Osteocyte (in vitro differentiated cells): ENCODE measurements around the gene NLRP5. TPM values are rescaled to one million over a fixed set of nuclear protein-coding genes. Genes with fewer than 3 reads are reported as not detected.
"Not testable (repeated sequence)": the region's sequence is repeated elsewhere in the genome, so short reads cannot be mapped to it uniquely, and the experiment has no call there.

Experiments used
- DNase-seq: peaks from one replicate; pipeline ENCODE4 v3.0.0; 2021; ENCODE audit warnings: mixed read lengths; ENCODE audit not compliant: unreplicated experiment; ENCODE audit errors: extremely low spot score
- H3K27ac Mint-ChIP-seq: one replicate; pipeline ENCODE4 v1.8.0; 2021; ENCODE audit warnings: mild to moderate bottlenecking, mixed read lengths; ENCODE audit not compliant: unreplicated experiment
- H3K27me3 Mint-ChIP-seq: one replicate; pipeline ENCODE4 v1.8.0; 2021; ENCODE audit warnings: mixed read lengths; ENCODE audit not compliant: unreplicated experiment
- H3K36me3 Mint-ChIP-seq: one replicate; pipeline ENCODE4 v1.8.0; 2021; ENCODE audit warnings: mixed read lengths; ENCODE audit not compliant: unreplicated experiment
- H3K4me1 Mint-ChIP-seq: one replicate; pipeline ENCODE4 v1.8.0; 2021; ENCODE audit warnings: mixed read lengths; ENCODE audit not compliant: unreplicated experiment
- H3K4me3 Mint-ChIP-seq: one replicate; pipeline ENCODE4 v1.8.0; 2021; ENCODE audit warnings: mild to moderate bottlenecking, moderate library complexity, mixed read lengths; ENCODE audit not compliant: unreplicated experiment
- H3K9me3 Mint-ChIP-seq: one replicate; pipeline ENCODE4 v1.8.0; 2021; ENCODE audit warnings: mixed read lengths; ENCODE audit not compliant: unreplicated experiment
- total RNA-seq: library from RNA; stranded (reverse); gene quantifications from 2 replicates; pipeline ENCODE4 v1.2.1, GENCODE V29; 2021
- TF ChIP-seq, protein P1 (sequence below): fragments of 200-600 bp; sonication (generic); IDR thresholded peaks from 2 replicates; pipeline ENCODE4 v1.5.0; 2021; ENCODE audit warnings: antibody characterized with exemption, mild to moderate bottlenecking, moderate library complexity

NLRP5 gene
- total RNA-seq, 1 donor from 2014 or later = not detected

DNA sequence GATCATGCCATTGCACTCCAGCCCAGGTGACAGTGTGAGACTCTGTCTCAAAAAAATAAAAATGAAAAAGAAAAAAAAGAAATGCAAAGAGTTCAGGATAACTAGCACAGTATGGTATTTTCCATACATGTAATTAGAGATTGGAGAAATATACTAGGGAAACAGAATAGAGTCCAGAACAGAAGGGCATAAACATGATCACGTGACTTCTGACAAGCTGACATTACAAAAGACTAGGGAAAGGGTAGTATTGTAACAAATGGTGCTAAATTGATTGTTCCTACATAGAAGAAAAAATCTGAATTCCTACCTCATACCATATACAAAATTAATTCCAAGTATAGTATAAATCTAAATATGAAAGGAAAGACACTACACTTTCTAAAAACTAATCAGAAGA, 1.3 kb upstream of the NLRP5 start:
- H3K4me3 Mint-ChIP-seq = no peak overlapping the region

DNA sequence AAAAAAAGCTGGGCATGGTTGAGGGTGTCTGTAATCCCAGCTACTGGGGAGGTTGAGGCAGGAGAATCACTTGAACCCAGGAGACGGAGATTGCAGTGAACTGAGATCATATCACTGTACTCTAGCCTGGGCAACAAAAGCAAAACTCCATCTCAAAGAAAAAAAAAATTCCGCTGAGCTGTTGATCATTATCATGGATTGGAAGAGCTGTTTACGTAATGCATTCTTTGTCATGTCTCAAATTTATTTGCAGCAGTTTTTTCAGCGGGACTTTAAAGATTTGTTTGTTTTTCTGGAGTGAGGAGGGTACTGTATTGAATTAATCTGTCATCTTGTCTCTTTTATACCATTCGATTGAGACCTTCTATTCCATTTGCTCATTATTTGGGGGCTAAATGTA, 4.3 kb downstream of the NLRP5 start:
- H3K27ac Mint-ChIP-seq = no peak overlapping the region
- H3K9me3 Mint-ChIP-seq = peaks cover 51% of the 10 kb centered on the region
- no peaks in the 10 kb centered on the region for H3K36me3 Mint-ChIP-seq
- no peak for DNase-seq
- no peaks in the 10 kb centered on the region for H3K4me1 Mint-ChIP-seq
- no peaks in the 10 kb centered on the region for H3K27me3 Mint-ChIP-seq
- H3K4me3 Mint-ChIP-seq = no peak overlapping the region
- TF ChIP-seq, protein P1, sequence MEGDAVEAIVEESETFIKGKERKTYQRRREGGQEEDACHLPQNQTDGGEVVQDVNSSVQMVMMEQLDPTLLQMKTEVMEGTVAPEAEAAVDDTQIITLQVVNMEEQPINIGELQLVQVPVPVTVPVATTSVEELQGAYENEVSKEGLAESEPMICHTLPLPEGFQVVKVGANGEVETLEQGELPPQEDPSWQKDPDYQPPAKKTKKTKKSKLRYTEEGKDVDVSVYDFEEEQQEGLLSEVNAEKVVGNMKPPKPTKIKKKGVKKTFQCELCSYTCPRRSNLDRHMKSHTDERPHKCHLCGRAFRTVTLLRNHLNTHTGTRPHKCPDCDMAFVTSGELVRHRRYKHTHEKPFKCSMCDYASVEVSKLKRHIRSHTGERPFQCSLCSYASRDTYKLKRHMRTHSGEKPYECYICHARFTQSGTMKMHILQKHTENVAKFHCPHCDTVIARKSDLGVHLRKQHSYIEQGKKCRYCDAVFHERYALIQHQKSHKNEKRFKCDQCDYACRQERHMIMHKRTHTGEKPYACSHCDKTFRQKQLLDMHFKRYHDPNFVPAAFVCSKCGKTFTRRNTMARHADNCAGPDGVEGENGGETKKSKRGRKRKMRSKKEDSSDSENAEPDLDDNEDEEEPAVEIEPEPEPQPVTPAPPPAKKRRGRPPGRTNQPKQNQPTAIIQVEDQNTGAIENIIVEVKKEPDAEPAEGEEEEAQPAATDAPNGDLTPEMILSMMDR = no peak

More for the DNA sequence above, 1.3 kb upstream of the NLRP5 start:
- Mint-ChIP-seq H3K9me3 (peaks cover 45% of the 10 kb centered on the region), H3K27ac (no peak overlapping the region), H3K36me3 (no peaks in the 10 kb centered on the region), H3K27me3 (no peaks in the 10 kb centered on the region), H3K4me1 (no peaks in the 10 kb centered on the region)
- TF ChIP-seq, protein P1 = no peak
- DNase-seq = no peak

DNA sequence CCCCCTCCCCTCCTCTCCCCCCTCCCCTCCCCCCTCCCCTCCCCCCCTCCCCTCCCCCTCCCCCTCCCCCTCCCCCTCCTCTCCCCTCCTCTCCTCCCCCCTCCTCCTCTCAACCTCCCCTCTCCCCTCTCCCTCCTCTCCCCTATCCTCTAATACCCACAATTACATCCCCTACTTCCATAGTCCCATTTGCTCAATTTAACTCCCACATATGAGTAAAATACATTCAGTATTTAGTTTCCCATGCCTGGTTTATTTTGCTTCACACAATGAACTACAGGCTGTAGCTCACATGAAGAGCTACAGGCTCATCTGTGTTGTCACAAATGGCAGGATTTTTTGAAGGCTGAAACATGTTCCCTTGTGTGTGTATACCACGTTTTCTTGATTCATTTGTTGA, 6.9 kb downstream of the NLRP5 start:
- TF ChIP-seq, protein P1 = no peak
- Mint-ChIP-seq H3K4me1 (no peaks in the 10 kb centered on the region), H3K4me3 (no peak overlapping the region), H3K36me3 (no peaks in the 10 kb centered on the region), H3K9me3 (peaks cover 38% of the 10 kb centered on the region), H3K27me3 (no peaks in the 10 kb centered on the region), H3K27ac (no peak overlapping the region)
- no peak for DNase-seq

DNA sequence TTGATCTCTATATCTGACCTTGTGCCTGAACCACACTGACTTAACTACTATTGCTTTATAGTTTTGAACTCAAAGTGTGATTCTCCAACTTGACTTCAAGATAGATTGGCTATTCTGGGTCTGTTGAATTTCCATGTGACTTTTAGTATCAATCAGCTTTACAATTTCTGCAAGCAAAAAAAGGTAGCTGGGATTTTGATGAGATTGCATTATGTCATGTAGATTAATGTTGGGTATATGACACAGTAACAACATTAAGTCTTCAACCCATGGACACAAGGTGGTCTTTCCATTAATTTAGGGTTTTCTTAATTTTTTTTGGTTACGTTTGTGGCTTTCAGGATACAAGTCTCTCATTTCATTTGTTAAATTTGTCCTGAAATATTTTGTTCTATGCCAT, 28.2 kb downstream of the NLRP5 start:
- Mint-ChIP-seq H3K36me3 (no peaks in the 10 kb centered on the region), H3K27ac (no peak overlapping the region), H3K27me3 (no peaks in the 10 kb centered on the region), H3K4me3 (no peak overlapping the region), H3K9me3 (peaks cover 44% of the 10 kb centered on the region), H3K4me1 (no peaks in the 10 kb centered on the region)
- TF ChIP-seq, protein P1 = no peak
- DNase-seq = no peak

DNA sequence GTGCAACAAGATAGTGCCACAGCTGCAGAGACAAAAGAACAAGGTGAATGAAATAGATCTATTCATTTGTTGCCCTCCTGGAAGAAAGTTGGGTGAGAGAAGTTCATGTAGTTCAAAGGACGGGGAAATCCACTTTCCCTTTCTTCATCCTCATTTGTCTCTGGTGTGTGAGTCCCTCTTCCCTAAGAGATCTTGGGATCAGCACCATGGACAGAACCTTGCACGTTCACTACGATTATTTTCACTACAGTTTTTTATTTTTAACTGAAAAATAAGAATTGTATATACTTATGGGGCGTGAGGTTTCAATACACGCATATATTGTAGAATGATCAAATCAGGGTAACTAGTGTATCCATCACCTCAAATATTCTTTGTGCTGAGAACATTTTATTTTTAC, 29.2 kb downstream of the NLRP5 start:
- no peak for DNase-seq
- Mint-ChIP-seq H3K4me3 (no peak overlapping the region), H3K27ac (no peak overlapping the region), H3K36me3 (no peaks in the 10 kb centered on the region), H3K4me1 (no peaks in the 10 kb centered on the region), H3K9me3 (peaks cover 39% of the 10 kb centered on the region), H3K27me3 (no peaks in the 10 kb centered on the region)
- TF ChIP-seq, protein P1 = no peak

DNA sequence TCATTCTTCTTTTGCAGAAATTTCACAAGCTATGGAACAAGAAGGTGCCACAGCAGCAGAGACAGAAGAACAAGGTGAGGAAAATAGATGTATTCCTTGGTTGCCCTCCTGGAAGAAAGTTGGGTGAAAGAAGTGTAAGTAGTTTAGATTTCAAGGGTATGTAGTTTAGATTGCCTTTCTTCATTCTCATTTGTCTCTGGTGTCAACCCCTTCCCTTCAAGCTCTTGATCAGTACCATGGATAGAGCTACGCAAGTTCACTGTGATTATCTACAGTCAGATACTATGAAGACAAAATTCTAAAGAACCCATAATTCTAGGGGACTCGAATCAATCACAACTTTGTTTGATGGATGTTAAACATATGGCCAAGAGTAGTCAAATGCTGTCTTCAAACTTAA, 32.8 kb downstream of the NLRP5 start:
- DNase-seq, H3K27ac Mint-ChIP-seq, H3K36me3 Mint-ChIP-seq, H3K4me3 Mint-ChIP-seq, H3K27me3 Mint-ChIP-seq, H3K4me1 Mint-ChIP-seq: not testable (repeated sequence)
- peaks cover 40% of the 10 kb centered on the region for H3K9me3 Mint-ChIP-seq

DNA sequence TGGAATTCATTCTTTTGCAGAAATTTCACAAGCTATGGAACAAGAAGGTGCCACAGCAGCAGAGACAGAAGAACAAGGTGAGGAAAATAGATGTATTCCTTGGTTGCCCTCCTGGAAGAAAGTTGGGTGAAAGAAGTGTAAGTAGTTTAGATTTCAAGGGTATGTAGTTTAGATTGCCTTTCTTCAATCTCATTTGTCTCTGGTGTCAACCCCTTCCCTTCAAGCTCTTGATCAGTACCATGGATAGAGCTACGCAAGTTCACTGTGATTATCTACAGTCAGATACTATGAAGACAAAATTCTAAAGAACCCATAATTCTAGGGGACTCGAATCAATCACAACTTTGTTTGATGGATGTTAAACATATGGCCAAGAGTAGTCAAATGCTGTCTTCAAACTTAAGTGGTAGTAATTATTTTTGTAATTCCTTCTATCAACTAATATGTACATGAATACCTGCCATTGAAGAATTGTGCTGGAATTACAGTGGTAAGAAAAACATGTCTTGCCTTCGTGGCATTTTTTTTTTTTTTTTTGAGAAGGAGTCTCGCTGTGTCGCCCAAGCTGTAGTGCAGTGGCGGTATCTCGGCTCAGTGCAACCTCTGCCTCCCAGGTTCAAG, 33.9 kb downstream of the NLRP5 start:
- peaks cover 43% of the 10 kb centered on the region for H3K9me3 Mint-ChIP-seq
- H3K27ac Mint-ChIP-seq, H3K4me3 Mint-ChIP-seq, H3K4me1 Mint-ChIP-seq, H3K36me3 Mint-ChIP-seq, DNase-seq, H3K27me3 Mint-ChIP-seq: not testable (repeated sequence)
